Parathyroid adenoma (tissue), 2 donors: ENCODE data around the gene TTC28.

Experiments used
- H2AFZ ChIP-seq: fragments of 300-600 bp; sonication (generic); one replicate; pipeline ENCODE4 v1.7.0; 2017; ENCODE audit warnings: antibody characterized with exemption, mild to moderate bottlenecking
- H3K27ac ChIP-seq: fragments of 300-600 bp; sonication (generic); one replicate; pipeline ENCODE4 v1.7.0; 2017
- H3K27me3 ChIP-seq: fragments of 300-600 bp; sonication (generic); one replicate; pipeline ENCODE4 v1.7.0; 2017; ENCODE audit warnings: low read length; ENCODE audit not compliant: control insufficient read depth, insufficient read depth
- H3K36me3 ChIP-seq: fragments of 300-600 bp; sonication (generic); one replicate; pipeline ENCODE4 v1.7.0; 2017; ENCODE audit warnings: low read length; ENCODE audit not compliant: control insufficient read depth, insufficient read depth
- H3K4me1 ChIP-seq: fragments of 300-600 bp; sonication (generic); one replicate; pipeline ENCODE4 v1.7.0; 2017; ENCODE audit warnings: control low read depth
- H3K4me2 ChIP-seq: fragments of 300-600 bp; sonication (generic); one replicate; pipeline ENCODE4 v1.7.0; 2017; ENCODE audit warnings: low read length
- H3K4me3 ChIP-seq: fragments of 300-600 bp; sonication (generic); one replicate; pipeline ENCODE4 v1.7.0; 2017; ENCODE audit warnings: low read depth, low read length
- H3K79me2 ChIP-seq: fragments of 300-600 bp; sonication (generic); one replicate; pipeline ENCODE4 v1.7.0; 2017; ENCODE audit warnings: control low read depth
- H3K9ac ChIP-seq: fragments of 300-600 bp; sonication (generic); one replicate; pipeline ENCODE4 v1.7.0; 2017; ENCODE audit warnings: mild to moderate bottlenecking
- H3K9me3 ChIP-seq: fragments of 300-600 bp; sonication (generic); one replicate; pipeline ENCODE4 v1.7.0; 2017; ENCODE audit warnings: low read length; ENCODE audit not compliant: control insufficient read depth
- TF ChIP-seq, protein P1 (sequence below): fragments of 300-600 bp; sonication (generic); IDR thresholded peaks from one replicate; pipeline ENCODE4 v1.7.0; 2017; ENCODE audit warnings: antibody characterized with exemption, mild to moderate bottlenecking
- donor health status: primary hyperparathyroidism.

TTC28 gene

DNA sequence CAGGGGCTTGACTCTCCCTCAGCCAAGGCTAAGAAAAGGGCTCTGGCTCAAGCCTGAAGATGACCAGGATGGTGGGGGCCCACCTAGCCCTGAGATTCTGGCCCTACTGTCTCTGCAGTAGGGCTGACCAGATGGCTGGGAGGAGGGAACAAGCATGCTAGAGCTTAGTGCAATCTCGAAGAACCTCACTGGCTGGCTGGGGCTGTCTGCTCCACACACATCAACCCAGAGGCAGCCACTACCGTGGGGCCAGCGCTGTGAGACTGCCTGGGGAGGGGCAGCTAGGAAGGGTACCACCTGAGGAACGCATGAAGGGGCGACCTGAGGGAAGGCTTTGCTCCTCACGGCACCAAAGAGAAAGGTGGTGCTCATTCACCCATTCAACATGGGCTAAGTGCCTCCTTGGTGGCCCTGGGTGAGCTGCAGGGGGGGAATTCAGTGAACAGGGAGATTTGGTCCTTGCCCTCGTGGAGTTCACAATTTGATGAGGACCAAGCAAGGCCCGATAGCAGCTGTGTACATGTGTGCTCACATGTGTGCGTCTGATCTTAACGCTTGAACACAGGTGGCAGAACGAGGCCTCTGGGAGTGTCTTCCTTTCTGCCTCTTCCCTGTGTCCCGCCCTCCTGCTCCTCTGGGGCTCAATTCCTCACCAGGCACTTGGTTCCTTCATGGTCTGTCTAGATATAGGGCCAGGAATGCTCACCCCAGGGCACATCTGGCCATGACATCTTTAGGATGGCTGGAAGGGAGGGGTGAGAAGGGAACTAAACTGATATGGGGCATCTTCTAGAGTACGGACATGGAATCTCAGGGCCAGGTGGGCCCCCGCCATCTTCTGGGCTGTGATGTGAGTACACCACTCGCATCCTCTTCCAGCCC is 658.3 kb downstream of the TTC28 start:
- Histone ChIP-seq H3K9ac (no peak overlapping the region), H2AFZ (no peak overlapping the region), H3K27me3 (no peaks in the 10 kb centered on the region), H3K27ac (no peak overlapping the region), H3K4me1 (no peaks in the 10 kb centered on the region), H3K4me3 (no peak overlapping the region), H3K4me2 (no peak overlapping the region), H3K9me3 (no peaks in the 10 kb centered on the region), H3K36me3 (no peaks in the 10 kb centered on the region), H3K79me2 (no peaks in the 10 kb centered on the region)
- TF ChIP-seq, protein P1, sequence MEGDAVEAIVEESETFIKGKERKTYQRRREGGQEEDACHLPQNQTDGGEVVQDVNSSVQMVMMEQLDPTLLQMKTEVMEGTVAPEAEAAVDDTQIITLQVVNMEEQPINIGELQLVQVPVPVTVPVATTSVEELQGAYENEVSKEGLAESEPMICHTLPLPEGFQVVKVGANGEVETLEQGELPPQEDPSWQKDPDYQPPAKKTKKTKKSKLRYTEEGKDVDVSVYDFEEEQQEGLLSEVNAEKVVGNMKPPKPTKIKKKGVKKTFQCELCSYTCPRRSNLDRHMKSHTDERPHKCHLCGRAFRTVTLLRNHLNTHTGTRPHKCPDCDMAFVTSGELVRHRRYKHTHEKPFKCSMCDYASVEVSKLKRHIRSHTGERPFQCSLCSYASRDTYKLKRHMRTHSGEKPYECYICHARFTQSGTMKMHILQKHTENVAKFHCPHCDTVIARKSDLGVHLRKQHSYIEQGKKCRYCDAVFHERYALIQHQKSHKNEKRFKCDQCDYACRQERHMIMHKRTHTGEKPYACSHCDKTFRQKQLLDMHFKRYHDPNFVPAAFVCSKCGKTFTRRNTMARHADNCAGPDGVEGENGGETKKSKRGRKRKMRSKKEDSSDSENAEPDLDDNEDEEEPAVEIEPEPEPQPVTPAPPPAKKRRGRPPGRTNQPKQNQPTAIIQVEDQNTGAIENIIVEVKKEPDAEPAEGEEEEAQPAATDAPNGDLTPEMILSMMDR, result no peak

DNA sequence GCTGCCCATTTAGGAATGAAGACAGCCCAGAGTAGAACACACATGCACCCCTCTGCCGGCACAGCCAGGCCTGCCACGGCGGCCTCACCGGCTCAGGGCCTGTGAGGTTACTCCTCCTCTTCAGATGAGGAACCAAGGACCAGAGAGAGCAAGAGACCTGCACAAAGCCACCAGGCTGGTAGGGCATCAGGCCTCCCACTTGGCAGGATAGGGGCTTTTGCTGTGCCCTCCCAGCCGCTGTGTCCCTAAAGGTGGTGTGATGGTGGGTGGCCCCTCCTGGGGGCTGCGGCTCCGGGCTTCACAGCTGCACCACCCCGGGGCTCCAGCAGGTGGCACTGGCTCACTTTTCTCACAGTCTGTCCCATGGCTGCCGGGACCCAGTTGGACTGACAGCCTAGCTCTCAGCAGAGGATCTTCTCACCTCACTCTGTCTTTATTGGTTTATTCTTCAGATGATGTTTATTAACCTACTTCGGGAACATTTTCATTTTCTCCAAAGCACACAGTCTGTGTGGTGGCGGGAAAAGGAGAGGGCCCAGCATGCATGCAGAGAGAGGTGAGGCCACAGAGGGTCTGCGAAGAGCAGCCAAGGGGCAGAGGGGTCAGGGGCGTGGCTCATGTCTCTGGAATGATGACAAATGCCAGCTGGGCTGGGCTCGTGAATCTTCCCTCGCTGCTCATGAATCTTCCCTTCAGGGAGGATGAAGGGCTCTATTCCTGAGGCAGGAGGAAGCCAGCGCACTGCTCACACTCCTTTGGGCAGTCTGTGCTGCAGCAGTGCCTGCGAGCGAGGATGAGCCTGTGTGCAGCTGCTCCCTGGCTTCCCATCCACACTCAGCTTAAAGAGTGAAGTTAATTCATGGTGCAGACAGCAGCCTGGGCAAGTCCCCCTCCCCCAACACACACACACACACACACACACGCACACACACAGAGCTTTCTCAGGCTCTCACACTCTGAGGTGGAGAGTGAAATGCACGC is 659.5 kb downstream of the TTC28 start:
- H3K27ac ChIP-seq, result no peak overlapping the region
- no peaks in the 10 kb centered on the region for H3K36me3 ChIP-seq
- no peak overlapping the region for H3K4me2 ChIP-seq
- TF ChIP-seq, protein P1, result peak; percentile 85
- no peak overlapping the region for H3K4me3 ChIP-seq
- H2AFZ ChIP-seq, result no peak overlapping the region
- no peaks in the 10 kb centered on the region for H3K9me3 ChIP-seq
- H3K4me1 ChIP-seq, result no peaks in the 10 kb centered on the region
- no peaks in the 10 kb centered on the region for H3K79me2 ChIP-seq
- no peak overlapping the region for H3K9ac ChIP-seq
- H3K27me3 ChIP-seq, result no peaks in the 10 kb centered on the region

DNA sequence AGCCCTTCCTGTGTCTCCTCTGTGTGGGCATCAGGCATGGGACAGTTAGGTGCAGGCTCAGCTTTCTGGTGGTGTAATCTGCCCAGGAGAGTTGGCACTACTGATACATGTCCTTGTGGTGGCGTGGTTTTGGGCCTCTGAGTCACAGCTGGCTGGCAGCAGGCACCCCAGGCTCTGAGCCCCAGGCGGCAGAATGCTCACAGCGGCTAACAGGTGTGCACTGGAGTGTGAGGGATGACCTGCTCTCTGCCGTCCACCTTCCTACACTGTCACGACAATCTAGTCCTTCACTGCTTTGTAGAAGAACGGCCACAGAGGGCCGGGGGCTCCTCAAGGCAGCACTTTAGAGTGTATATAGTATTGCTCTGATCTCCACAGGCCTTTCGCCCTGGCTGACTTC is 660.3 kb downstream of the TTC28 start:
- H3K4me3 ChIP-seq, result no peak overlapping the region
- no peaks in the 10 kb centered on the region for H3K9me3 ChIP-seq
- H3K27me3 ChIP-seq, result no peaks in the 10 kb centered on the region
- no peaks in the 10 kb centered on the region for H3K4me1 ChIP-seq
- no peak overlapping the region for H3K9ac ChIP-seq
- no peaks in the 10 kb centered on the region for H3K36me3 ChIP-seq
- H2AFZ ChIP-seq, result no peak overlapping the region
- TF ChIP-seq, protein P1, result no peak
- H3K79me2 ChIP-seq, result no peaks in the 10 kb centered on the region
- no peak overlapping the region for H3K27ac ChIP-seq
- no peak overlapping the region for H3K4me2 ChIP-seq

DNA sequence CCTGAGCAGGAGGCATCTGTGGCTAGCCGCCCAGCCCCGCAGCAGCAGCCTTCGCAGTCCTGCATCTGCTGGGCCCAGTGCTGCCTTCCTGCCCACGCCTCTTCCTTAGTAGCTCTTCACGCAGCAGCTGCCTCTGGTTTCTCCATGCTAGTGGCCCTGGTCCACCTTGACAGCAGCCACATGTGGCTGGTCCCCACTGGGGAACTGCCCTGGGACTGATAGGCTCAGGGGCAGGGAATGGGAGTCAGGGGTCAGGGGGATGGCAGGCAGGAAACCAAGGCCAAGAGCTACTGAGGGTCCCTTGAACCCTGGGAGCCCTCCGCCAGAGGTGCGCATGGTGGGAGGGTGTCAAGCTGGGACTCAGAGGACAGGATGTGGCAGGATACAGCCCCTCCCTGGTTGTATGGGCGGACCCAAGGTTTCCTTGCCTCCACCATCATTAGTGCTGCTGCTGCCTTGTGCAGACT is 661.1 kb downstream of the TTC28 start:
- no peaks in the 10 kb centered on the region for H3K27me3 ChIP-seq
- no peak overlapping the region for H3K27ac ChIP-seq
- H3K4me3 ChIP-seq, result no peak overlapping the region
- TF ChIP-seq, protein P1, result no peak
- H3K4me2 ChIP-seq, result no peak overlapping the region
- H3K36me3 ChIP-seq, result no peaks in the 10 kb centered on the region
- no peaks in the 10 kb centered on the region for H3K9me3 ChIP-seq
- H3K4me1 ChIP-seq, result no peaks in the 10 kb centered on the region
- H2AFZ ChIP-seq, result no peak overlapping the region
- H3K79me2 ChIP-seq, result no peaks in the 10 kb centered on the region
- H3K9ac ChIP-seq, result no peak overlapping the region
